Brain microvascular endothelial cell (primary cell): ENCODE measurements around the gene DRD3.

Experiments
- DNase-seq: peaks from one replicate; pipeline ENCODE4 v3.0.0-alpha.2; 2020
- H3K27ac ChIP-seq: fragments of 250-450 bp; sonication (Bioruptor Pico); 2 replicates; pipeline ENCODE4 v1.5.1; 2020; ENCODE audit warnings: mild to moderate bottlenecking, moderate library complexity
- H3K27me3 ChIP-seq: fragments of 250-450 bp; sonication (Bioruptor Pico); replicated peaks from 2 replicates; pipeline ENCODE4 v1.5.1; 2020; ENCODE audit warnings: mild to moderate bottlenecking
- H3K36me3 ChIP-seq: fragments of 250-450 bp; sonication (Bioruptor Pico); replicated peaks from 2 replicates; pipeline ENCODE4 v1.5.1; 2020; ENCODE audit warnings: mild to moderate bottlenecking
- H3K4me3 ChIP-seq: 2 replicates; pipeline ENCODE4 v1.5.1; 2011; ENCODE audit warnings: low read depth, mild to moderate bottlenecking, control low read depth, low read length, moderate library complexity
- in situ Hi-C: cut with HindIII; loops from 2 replicates; pipeline ENCODE4 v1.10.0; 2017; ENCODE audit warnings: low sequenced_read_pairs, low pct_ligation_motif_present
- TF ChIP-seq, protein P1 (sequence below): IDR thresholded peaks from 2 replicates; pipeline ENCODE4 v1.5.1; 2011; ENCODE audit warnings: low read depth, mild to moderate bottlenecking, moderate library complexity, low read length, control low read depth, inconsistent platforms; ENCODE audit errors: missing control alignments

DRD3 gene

DNA sequence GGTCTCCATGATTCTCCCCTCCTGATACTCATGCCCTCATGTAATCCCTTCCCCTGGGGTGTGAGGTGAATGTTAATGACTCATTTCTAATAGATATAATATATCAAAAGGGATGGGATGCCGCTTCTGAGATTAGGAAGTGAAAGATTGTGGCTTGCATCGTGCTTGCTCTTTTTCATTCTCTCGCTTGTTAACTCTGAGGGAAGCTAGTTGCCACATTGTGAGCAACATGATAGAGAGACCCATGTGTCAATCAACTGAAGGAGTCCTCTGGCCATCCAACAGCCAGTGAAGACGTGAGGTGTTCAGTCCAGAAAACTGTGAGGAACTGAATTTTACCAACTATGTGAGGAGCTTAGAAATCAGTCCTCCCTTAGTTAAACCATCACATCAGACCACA lies 28.9 kb upstream of the DRD3 start:
- DNase-seq = no peak
- H3K4me3 ChIP-seq = no peak overlapping the region
- no peak overlapping the region for H3K27ac ChIP-seq
- TF ChIP-seq, protein P1, sequence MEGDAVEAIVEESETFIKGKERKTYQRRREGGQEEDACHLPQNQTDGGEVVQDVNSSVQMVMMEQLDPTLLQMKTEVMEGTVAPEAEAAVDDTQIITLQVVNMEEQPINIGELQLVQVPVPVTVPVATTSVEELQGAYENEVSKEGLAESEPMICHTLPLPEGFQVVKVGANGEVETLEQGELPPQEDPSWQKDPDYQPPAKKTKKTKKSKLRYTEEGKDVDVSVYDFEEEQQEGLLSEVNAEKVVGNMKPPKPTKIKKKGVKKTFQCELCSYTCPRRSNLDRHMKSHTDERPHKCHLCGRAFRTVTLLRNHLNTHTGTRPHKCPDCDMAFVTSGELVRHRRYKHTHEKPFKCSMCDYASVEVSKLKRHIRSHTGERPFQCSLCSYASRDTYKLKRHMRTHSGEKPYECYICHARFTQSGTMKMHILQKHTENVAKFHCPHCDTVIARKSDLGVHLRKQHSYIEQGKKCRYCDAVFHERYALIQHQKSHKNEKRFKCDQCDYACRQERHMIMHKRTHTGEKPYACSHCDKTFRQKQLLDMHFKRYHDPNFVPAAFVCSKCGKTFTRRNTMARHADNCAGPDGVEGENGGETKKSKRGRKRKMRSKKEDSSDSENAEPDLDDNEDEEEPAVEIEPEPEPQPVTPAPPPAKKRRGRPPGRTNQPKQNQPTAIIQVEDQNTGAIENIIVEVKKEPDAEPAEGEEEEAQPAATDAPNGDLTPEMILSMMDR = no peak
- H3K27me3 ChIP-seq = no peaks in the 10 kb centered on the region
- in situ Hi-C loops = no loop called here
- H3K36me3 ChIP-seq = no peaks in the 10 kb centered on the region

DNA sequence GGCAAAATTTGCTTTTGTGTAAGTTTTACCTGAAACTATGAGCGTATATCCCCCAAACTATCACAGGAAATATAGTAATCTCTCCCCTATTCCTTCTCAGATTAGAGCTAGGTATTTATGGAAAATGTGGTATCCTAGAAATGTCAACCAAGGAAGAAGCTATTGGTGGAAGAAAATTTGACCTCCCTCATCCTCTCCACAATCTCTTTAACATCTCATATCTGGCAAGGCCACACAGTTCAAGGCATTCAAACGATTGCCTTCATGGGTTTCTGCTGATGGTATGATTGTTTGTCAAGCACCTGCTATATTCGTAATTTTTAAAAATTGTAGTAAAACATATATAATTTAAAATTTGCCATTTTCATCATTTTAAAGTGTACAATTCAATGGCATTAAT lies 27.5 kb upstream of the DRD3 start:
- no peaks in the 10 kb centered on the region for H3K27me3 ChIP-seq
- in situ Hi-C loops = no loop called here
- no peak overlapping the region for H3K4me3 ChIP-seq
- no peak for DNase-seq
- H3K36me3 ChIP-seq = no peaks in the 10 kb centered on the region
- no peak overlapping the region for H3K27ac ChIP-seq
- TF ChIP-seq, protein P1 = no peak

DNA sequence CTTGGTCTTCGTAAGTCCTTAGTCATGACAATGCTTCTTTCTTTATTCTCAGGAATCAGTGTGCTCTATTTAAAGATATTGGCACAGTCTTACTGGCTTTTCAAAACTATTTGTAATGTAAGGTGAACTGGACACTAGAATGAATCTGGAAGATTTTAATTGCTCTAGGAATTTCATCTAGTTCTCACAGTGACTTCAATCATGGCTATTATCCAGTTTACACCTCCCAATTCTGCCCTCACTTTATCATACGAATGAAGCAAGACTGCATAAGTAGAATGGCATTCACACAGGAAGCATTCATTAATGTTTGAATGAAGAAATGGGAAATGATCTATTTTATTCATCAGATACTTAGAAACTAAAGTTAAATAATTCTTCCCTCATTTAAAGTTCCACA lies 26.7 kb upstream of the DRD3 start:
- Histone ChIP-seq H3K4me3 (no peak overlapping the region), H3K36me3 (no peaks in the 10 kb centered on the region), H3K27ac (no peak overlapping the region), H3K27me3 (no peaks in the 10 kb centered on the region)
- TF ChIP-seq, protein P1 = no peak
- no peak for DNase-seq
- in situ Hi-C loops = no loop called here

DNA sequence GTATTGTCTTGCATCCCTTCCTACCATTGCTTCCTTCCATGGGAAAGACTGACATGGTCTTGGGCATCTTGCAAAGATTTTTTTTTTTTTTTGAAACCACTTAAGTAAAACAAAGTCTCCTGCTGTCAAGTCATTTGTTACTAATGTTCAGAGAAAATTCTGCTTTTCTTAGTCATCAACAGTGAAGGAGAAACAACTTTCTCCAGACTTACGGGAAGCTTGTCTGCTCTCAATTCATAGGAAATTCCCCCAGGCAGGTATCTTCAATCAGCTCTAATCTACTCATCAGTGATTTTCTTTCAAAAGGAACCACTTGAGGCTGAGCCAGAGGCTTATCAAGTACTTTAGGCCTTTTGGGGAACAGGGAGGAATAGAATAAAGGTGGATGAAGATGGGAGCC lies 15.9 kb upstream of the DRD3 start:
- Histone ChIP-seq H3K36me3 (no peaks in the 10 kb centered on the region), H3K4me3 (no peak overlapping the region), H3K27me3 (no peaks in the 10 kb centered on the region), H3K27ac (no peak overlapping the region)
- in situ Hi-C loops = no loop called here
- TF ChIP-seq, protein P1 = no peak
- DNase-seq = no peak

DNA sequence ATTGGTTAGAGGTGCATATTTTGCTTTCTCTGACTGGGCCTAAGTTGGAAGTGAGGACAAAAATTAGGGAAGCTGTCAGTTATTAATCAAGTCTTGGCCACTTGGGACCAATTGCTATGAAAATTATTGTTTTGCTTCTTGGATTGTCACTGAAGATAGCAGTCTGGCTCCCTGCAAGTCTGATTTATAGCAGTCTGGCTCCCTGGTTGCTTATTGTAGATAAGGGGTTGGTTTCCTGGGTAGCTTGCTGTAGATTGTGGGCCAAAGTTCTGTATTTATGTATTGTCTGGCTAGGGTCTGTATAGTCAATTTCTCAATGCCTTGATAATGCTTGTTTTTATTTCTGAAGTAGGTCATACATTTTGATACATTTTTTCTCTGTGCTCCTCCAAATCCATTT lies 13.3 kb upstream of the DRD3 start:
- H3K27ac ChIP-seq = no peak overlapping the region
- no peak for DNase-seq
- TF ChIP-seq, protein P1 = no peak
- in situ Hi-C loops = no loop called here
- H3K36me3 ChIP-seq = no peaks in the 10 kb centered on the region
- H3K4me3 ChIP-seq = no peak overlapping the region
- H3K27me3 ChIP-seq = no peaks in the 10 kb centered on the region

DNA sequence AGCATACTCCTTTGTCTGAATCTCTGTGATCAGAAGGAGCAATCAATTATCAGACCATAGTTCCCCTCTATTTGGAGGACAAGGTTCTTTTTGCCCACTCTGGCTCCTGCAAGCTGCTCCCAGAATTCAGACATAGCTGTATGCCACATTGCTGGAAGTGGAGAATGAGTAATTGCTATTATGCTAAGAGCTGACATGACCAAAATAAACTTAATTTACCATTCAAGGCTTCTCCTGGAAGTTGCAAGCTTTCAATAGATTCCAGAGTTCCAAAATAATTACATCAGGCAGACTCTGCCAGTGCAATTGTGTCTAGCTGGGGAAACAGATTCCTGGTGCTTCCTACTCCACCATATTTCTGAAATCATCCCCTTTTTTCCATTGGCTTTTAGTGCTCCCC lies 7.6 kb upstream of the DRD3 start:
- no peak overlapping the region for H3K27ac ChIP-seq
- H3K27me3 ChIP-seq = no peaks in the 10 kb centered on the region
- no peak for DNase-seq
- in situ Hi-C loops = no loop called here
- TF ChIP-seq, protein P1 = no peak
- H3K4me3 ChIP-seq = no peak overlapping the region
- H3K36me3 ChIP-seq = no peaks in the 10 kb centered on the region
